Nephron progenitor cell (in vitro differentiated cells): ENCODE measurements around the gene GFOD2.

Experiments
- DNase-seq: peaks from one replicate; pipeline ENCODE4 v3.0.0; 2021
- H3K27ac Mint-ChIP-seq: 2 replicates; pipeline ENCODE4 v1.8.0; 2021; ENCODE audit warnings: mild to moderate bottlenecking, moderate library complexity, mixed read lengths
- H3K27me3 Mint-ChIP-seq: 2 replicates; pipeline ENCODE4 v1.8.0; 2021; ENCODE audit warnings: mild to moderate bottlenecking, low read depth, mixed read lengths; ENCODE audit not compliant: poor library complexity
- H3K36me3 Mint-ChIP-seq: 2 replicates; pipeline ENCODE4 v1.8.0; 2021; ENCODE audit warnings: low read depth, mixed read lengths
- H3K4me1 Mint-ChIP-seq: 2 replicates; pipeline ENCODE4 v1.8.0; 2021; ENCODE audit warnings: mixed read lengths
- H3K4me3 Mint-ChIP-seq: 2 replicates; pipeline ENCODE4 v1.8.0; 2021; ENCODE audit warnings: mild to moderate bottlenecking, moderate library complexity, mixed read lengths
- H3K9me3 Mint-ChIP-seq: 2 replicates; pipeline ENCODE4 v1.8.0; 2021; ENCODE audit warnings: mild to moderate bottlenecking, moderate library complexity, mixed read lengths
- TF ChIP-seq, protein P1 (sequence below): fragments of 200-600 bp; sonication (generic); IDR thresholded peaks from 2 replicates; pipeline ENCODE4 v1.5.0; 2021; ENCODE audit warnings: antibody characterized with exemption

Gene GFOD2

DNA sequence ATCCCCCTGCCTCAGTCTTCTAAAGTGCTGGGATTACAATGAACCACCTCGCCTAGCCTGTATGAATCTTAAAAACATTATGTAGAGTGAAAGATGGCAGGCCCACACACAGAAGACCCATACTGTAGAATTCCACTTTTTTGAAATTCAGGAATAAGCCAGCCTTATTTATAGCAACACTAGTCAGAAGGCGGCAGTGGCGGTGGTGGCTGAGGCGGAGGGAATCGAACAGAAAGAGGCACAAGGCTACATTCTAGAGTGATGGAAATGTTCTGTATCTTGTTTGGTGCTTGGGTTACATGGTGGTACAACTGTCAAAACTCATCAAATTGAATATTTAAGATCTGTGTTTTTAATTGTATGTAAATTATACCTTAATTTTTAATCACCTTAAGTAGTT, 11.3 kb downstream of the GFOD2 start:
- Mint-ChIP-seq H3K9me3 (peaks cover 6% of the 10 kb centered on the region), H3K4me3 (no peak overlapping the region), H3K27me3 (peaks cover 7% of the 10 kb centered on the region)

GRCh38 chr16:67707210-67707609, 11.9 kb downstream of the GFOD2 start:
- TF ChIP-seq, protein P1, sequence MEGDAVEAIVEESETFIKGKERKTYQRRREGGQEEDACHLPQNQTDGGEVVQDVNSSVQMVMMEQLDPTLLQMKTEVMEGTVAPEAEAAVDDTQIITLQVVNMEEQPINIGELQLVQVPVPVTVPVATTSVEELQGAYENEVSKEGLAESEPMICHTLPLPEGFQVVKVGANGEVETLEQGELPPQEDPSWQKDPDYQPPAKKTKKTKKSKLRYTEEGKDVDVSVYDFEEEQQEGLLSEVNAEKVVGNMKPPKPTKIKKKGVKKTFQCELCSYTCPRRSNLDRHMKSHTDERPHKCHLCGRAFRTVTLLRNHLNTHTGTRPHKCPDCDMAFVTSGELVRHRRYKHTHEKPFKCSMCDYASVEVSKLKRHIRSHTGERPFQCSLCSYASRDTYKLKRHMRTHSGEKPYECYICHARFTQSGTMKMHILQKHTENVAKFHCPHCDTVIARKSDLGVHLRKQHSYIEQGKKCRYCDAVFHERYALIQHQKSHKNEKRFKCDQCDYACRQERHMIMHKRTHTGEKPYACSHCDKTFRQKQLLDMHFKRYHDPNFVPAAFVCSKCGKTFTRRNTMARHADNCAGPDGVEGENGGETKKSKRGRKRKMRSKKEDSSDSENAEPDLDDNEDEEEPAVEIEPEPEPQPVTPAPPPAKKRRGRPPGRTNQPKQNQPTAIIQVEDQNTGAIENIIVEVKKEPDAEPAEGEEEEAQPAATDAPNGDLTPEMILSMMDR: no peak
- Mint-ChIP-seq H3K36me3 (peaks cover 36% of the 10 kb centered on the region), H3K9me3 (peaks cover 6% of the 10 kb centered on the region), H3K4me1 (peaks cover 10% of the 10 kb centered on the region), H3K27me3 (peaks cover 7% of the 10 kb centered on the region), H3K4me3 (no peak overlapping the region), H3K27ac (no peak overlapping the region)
- DNase-seq: no peak

More for the DNA sequence above, 11.3 kb downstream of the GFOD2 start:
- TF ChIP-seq, protein P1: no peak
- Mint-ChIP-seq H3K36me3 (peaks cover 36% of the 10 kb centered on the region), H3K4me1 (peaks cover 10% of the 10 kb centered on the region), H3K27ac (no peak overlapping the region)
- DNase-seq: no peak

- Mint-ChIP-seq H3K9me3 (peaks cover 7% of the 10 kb centered on the region), H3K27me3 (peaks cover 7% of the 10 kb centered on the region), H3K4me3 (no peak overlapping the region), H3K4me1 (no peaks in the 10 kb centered on the region), H3K27ac (no peak overlapping the region), H3K36me3 (peaks cover 20% of the 10 kb centered on the region)
- TF ChIP-seq, protein P1: no peak
- DNase-seq: no peak
Measured at GRCh38 chr16:67704110-67704509, 15.0 kb downstream of the GFOD2 start.

DNA sequence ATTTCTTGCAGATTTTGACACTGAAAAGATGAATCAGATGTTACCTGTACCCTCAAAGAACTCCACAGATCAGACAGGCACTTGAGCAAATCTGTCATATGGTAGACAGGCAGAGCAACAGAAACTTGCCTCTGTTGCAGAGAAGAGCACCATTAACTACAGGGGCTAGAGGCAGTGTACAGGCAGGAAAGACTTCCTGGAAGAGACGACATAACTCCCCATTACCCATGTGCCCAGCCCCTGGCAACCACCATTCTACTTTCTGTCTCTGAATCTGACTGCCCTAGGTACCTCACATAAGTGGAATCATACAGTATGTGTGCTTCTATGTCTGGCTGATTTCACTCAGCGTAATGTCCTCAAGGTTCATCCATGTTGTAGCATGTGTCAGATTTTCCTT, 15.5 kb downstream of the GFOD2 start:
- peaks cover 4% of the 10 kb centered on the region for H3K27me3 Mint-ChIP-seq

GRCh38 chr16:67702130-67702529, 17.0 kb downstream of the GFOD2 start:
- H3K36me3 Mint-ChIP-seq: peaks cover 28% of the 10 kb centered on the region
- TF ChIP-seq, protein P1: no peak

More for the DNA sequence above, 15.5 kb downstream of the GFOD2 start:
- Mint-ChIP-seq H3K36me3 (peaks cover 23% of the 10 kb centered on the region), H3K4me3 (no peak overlapping the region), H3K27ac (peak overlapping the region; percentile 66), H3K9me3 (peaks cover 12% of the 10 kb centered on the region), H3K4me1 (no peaks in the 10 kb centered on the region)
- TF ChIP-seq, protein P1: no peak
- no peak for DNase-seq

GRCh38 chr16:67701420-67701819, 17.7 kb downstream of the GFOD2 start:
- Mint-ChIP-seq H3K27ac (no peak overlapping the region), H3K27me3 (no peaks in the 10 kb centered on the region), H3K9me3 (peaks cover 13% of the 10 kb centered on the region), H3K4me3 (no peak overlapping the region), H3K4me1 (no peaks in the 10 kb centered on the region), H3K36me3 (peaks cover 27% of the 10 kb centered on the region)
- TF ChIP-seq, protein P1: no peak
- no peak for DNase-seq

More at GRCh38 chr16:67702130-67702529, 17.0 kb downstream of the GFOD2 start:
- Mint-ChIP-seq H3K9me3 (peaks cover 17% of the 10 kb centered on the region), H3K27me3 (no peaks in the 10 kb centered on the region), H3K4me3 (no peak overlapping the region), H3K4me1 (no peaks in the 10 kb centered on the region), H3K27ac (peak overlapping the region; percentile 57)
- DNase-seq: no peak
